K562 (cell line): ENCODE results near the gene GPX5. TPM values are rescaled to one million over a fixed set of nuclear protein-coding genes. Genes with fewer than 3 reads are reported as not detected.

ENCODE experiments used
- BCLAF1 ChIP-seq, 2 experiments: fragments of 450-650 bp in 1 of 2; IDR thresholded peaks; 2 replicates each; pipeline ENCODE4 v1.6.1; 2011 to 2017; ENCODE audit warnings: low read depth in 2 of 2, antibody characterized with exemption in 1 of 2, borderline replicate concordance in 1 of 2, low read length in 1 of 2, mild to moderate bottlenecking in 1 of 2, mixed read lengths in 1 of 2; ENCODE audit not compliant: control insufficient read depth in 1 of 2
- CBFA2T3 ChIP-seq: fragments of 450-650 bp; IDR thresholded peaks from 2 replicates; pipeline ENCODE4 v1.6.1; 2017
- CEBPB ChIP-seq: fragments of 450-650 bp; IDR thresholded peaks from 2 replicates; pipeline ENCODE4 v1.6.1; 2016; ENCODE audit warnings: missing genetic modification characterization, missing compliant biosample characterization
- CTBP1 ChIP-seq: fragments of 450-650 bp; IDR thresholded peaks from 2 replicates; pipeline ENCODE4 v1.6.1; 2016; ENCODE audit warnings: borderline replicate concordance
- FOSL1 ChIP-seq: fragments of 200-800 bp; sonication (Bioruptor generic); conservative IDR thresholded peaks from 2 replicates; pipeline ENCODE4 v1.6.1; 2016; ENCODE audit warnings: missing genetic modification characterization, missing compliant biosample characterization
- HDAC8 ChIP-seq: fragments of 450-650 bp; IDR thresholded peaks from 2 replicates; pipeline ENCODE4 v1.6.1; 2016; ENCODE audit warnings: mild to moderate bottlenecking, missing genetic modification characterization, moderate library complexity, missing compliant biosample characterization
- HINFP ChIP-seq: fragments of 450-650 bp; conservative IDR thresholded peaks from 2 replicates; pipeline ENCODE4 v1.6.1; 2016; ENCODE audit warnings: missing genetic modification characterization, low read depth, mild to moderate bottlenecking, control low read depth, missing compliant biosample characterization
- MAX ChIP-seq: sonication (generic); formaldehyde crosslinking; IDR thresholded peaks from 2 replicates; pipeline ENCODE4 v1.9.0; 2022; ENCODE audit warnings: mild to moderate bottlenecking, missing genetic modification reagents
- NR2C1 ChIP-seq, 2 experiments: fragments of 450-650 bp; IDR thresholded peaks; 2 replicates each; pipeline ENCODE4 v1.6.1; 2017; ENCODE audit warnings: mild to moderate bottlenecking in 2 of 2, antibody characterized with exemption in 1 of 2, inconsistent platforms in 1 of 2, missing compliant biosample characterization in 1 of 2, missing genetic modification characterization in 1 of 2
- NRF1 ChIP-seq, 2 experiments: fragments of 450-650 bp; IDR thresholded peaks in 1 of 2; conservative IDR thresholded peaks in 1 of 2; 2 replicates each; pipeline ENCODE4 v1.6.1; 2014; ENCODE audit warnings: mild to moderate bottlenecking in 2 of 2
- NUFIP1 ChIP-seq: fragments of 450-650 bp; IDR thresholded peaks from 2 replicates; pipeline ENCODE4 v1.6.1; 2018; ENCODE audit not compliant: partially characterized antibody
- PATZ1 ChIP-seq: fragments of 250-450 bp; sonication (Bioruptor Pico); IDR thresholded peaks from 2 replicates; pipeline ENCODE4 v1.5.0; 2020; ENCODE audit warnings: mild to moderate bottlenecking, borderline replicate concordance
- RBM25 ChIP-seq: fragments of 200-400 bp; formaldehyde crosslinking; IDR thresholded peaks from 2 replicates; pipeline ENCODE4 v1.6.1; 2018; ENCODE audit warnings: low read length, low read depth, moderate library complexity; ENCODE audit not compliant: severe bottlenecking
- RFX1 ChIP-seq: fragments of 450-650 bp; IDR thresholded peaks from 2 replicates; pipeline ENCODE4 v1.6.1; 2016; ENCODE audit warnings: mild to moderate bottlenecking, moderate library complexity
- TAF7 ChIP-seq: fragments of 450-650 bp; IDR thresholded peaks from 2 replicates; pipeline ENCODE4 v1.6.1; 2016; ENCODE audit warnings: missing genetic modification characterization, missing compliant biosample characterization
- TARDBP ChIP-seq: fragments of 450-650 bp; IDR thresholded peaks from 2 replicates; pipeline ENCODE4 v1.6.1; 2016
- ZNF395 ChIP-seq: fragments of 200-800 bp; sonication (Bioruptor generic); IDR thresholded peaks from 2 replicates; pipeline ENCODE4 v1.6.1; 2017; ENCODE audit warnings: missing genetic modification characterization, missing compliant biosample characterization
- ZNF586 ChIP-seq: fragments of 450-650 bp; formaldehyde crosslinking; conservative IDR thresholded peaks from 2 replicates; pipeline ENCODE4 v1.4.0; 2020; ENCODE audit warnings: mild to moderate bottlenecking, moderate library complexity
- ZNF644 ChIP-seq: fragments of 200-800 bp; sonication (Bioruptor generic); IDR thresholded peaks from 2 replicates; pipeline ENCODE4 v1.6.1; 2016; ENCODE audit warnings: low read depth, missing genetic modification characterization, missing compliant biosample characterization
- polyA plus RNA-seq, 8 experiments: library from polyadenylated mRNA; depleted of rRNA in 4 of 8; stranded (reverse) in 5 of 8; unstranded in 3 of 8; fragments of >200 nt; fragmentation: Nextera tagmentation in 2 of 8; fragmentation: Illumina TruSeq in 1 of 8; extraction: Ambion mirVana in 2 of 8; extraction: Trizol in 1 of 8; gene quantifications; 2 replicates each; pipeline versions ENCODE4 v1.2.1 to v1.2.3, GENCODE V29; 2011 to 2014; ENCODE audit warnings: inconsistent platforms in 1 of 8, missing spikeins in 1 of 8
- total RNA-seq, 7 experiments: library from RNA; depleted of rRNA in 6 of 7; stranded (reverse); fragments of >200 nt in 6 of 7; fragmentation: Illumina TruSeq in 2 of 7; extraction: Trizol in 2 of 7; gene quantifications; 2 replicates each; pipeline versions ENCODE4 v1.2.1 to v1.2.3, GENCODE V29; 2011 to 2021; ENCODE audit warnings: low replicate concordance in 1 of 7

GPX5 gene
- total and polyA plus RNA-seq, 9 of the 15 experiments (the other 6 are each of a cell fraction or from before 2014, with no cell fraction given), result 0.07 to 0.18 (median 0.15) TPM; not detected in 6

- TF ChIP-seq RFX1, result no peak
- peak; percentile 89 for TF ChIP-seq HINFP (tag)
- TF ChIP-seq NRF1 (conservative IDR thresholded peaks at IDR 0.05 in 1 of 2, IDR thresholded peaks at IDR 0.05 in 1 of 2), result no peak
- TF ChIP-seq FOSL1 (tag), result no peak
- TF ChIP-seq ZNF644 (tag), result peak; percentile 88
- TF ChIP-seq TAF7 (tag), result peak; percentile 59; the same call in 1 of the 2 replicates
- peak; percentile 78 for TF ChIP-seq CBFA2T3
- no peak for TF ChIP-seq NR2C1 (IDR thresholded peaks at IDR 0.05)
- TF ChIP-seq NR2C1 (tag; IDR thresholded peaks at IDR 0.05), result peak; percentile 88
- TF ChIP-seq MAX, result no peak
- TF ChIP-seq NUFIP1, result peak; percentile 39
- no peak for TF ChIP-seq ZNF586
- no peak for TF ChIP-seq RBM25
- peak; percentile 41; the same call in 1 of the 2 replicates for TF ChIP-seq CTBP1
- TF ChIP-seq PATZ1 (CRISPR knock-in tag), result peak; percentile 91; the same call in 1 of the 2 replicates
- TF ChIP-seq ZNF395 (CRISPR knock-in tag), result peak; percentile 97
- TF ChIP-seq HDAC8 (tag), result peak; percentile 93
- TF ChIP-seq TARDBP, result peak; percentile 5; the same call in 1 of the 2 replicates
- peak; percentile 65; the same call in 1 of the 2 replicates for TF ChIP-seq CEBPB (tag)
- no peak for TF ChIP-seq BCLAF1 (IDR thresholded peaks at IDR 0.05; ENCODE audit: borderline replicate concordance in 1 of 2, control insufficient read depth in 1 of 2, low read depth in 2 of 2, low read length in 1 of 2)
Observed at GRCh38 chr6:28486988-28487742, 38.5 kb upstream of the GPX5 start (continued).
